Gastroesophageal sphincter (tissue), 3 donors: Measurements from ENCODE around the gene PMP22.

Experiments
- EP300 ChIP-seq: sonication (generic); formaldehyde crosslinking; IDR thresholded peaks from one replicate; pipeline ENCODE4 v1.6.1; 2017; ENCODE audit warnings: antibody characterized with exemption, mild to moderate bottlenecking
- POLR2A ChIP-seq, 2 donors: fragments of 450-650 bp; IDR thresholded peaks; one replicate each; pipeline ENCODE4 v1.6.1; 2017; ENCODE audit warnings: antibody characterized with exemption in 2 of 2, mild to moderate bottlenecking in 2 of 2, moderate library complexity in 1 of 2
- POLR2AphosphoS5 ChIP-seq: sonication (generic); formaldehyde crosslinking; IDR thresholded peaks from one replicate; pipeline ENCODE4 v1.6.1; 2017; ENCODE audit warnings: antibody characterized with exemption
- TF ChIP-seq, protein P1 (sequence below), 4 experiments: fragments of 200-600 bp in 2 of 4; fragments of 450-650 bp in 2 of 4; sonication (generic) in 1 of 4; IDR thresholded peaks; one replicate each; pipeline ENCODE4 v1.5.1; 2017 to 2019; ENCODE audit warnings: antibody characterized with exemption in 4 of 4, mild to moderate bottlenecking in 2 of 4, moderate library complexity in 2 of 4

DNA sequence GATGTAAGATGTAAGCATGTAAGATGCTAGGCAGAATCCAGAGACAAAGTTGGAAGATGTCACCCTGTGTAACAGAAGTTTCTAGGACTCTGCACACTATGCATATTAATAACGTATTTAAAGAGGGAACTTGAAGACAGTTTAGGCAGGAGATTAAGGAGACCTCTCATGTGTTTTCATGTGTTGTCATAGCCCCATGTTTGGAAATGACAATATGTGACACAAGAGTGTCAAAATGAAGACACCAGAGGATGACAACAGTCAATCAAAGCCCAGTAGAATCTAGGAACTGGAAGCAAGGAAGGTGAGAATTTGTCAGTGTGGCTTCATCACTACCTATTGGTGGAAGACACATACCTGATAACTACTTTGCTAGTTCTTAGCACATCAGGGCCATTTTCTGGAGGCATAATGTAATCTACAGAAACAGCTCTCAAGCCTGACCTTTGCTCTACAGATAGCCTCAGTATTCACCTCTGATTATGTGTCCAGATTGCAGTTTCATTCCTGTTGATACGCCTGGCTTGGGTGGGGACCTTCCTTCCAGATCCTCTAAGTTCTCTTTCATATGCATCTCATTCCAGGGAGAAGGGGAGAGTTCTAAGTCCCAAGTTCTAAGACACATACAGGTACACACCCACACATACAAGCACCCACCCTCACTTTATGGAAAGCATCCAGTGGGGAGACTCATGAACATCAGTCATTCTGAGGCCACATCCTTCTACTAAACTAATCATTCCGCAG, 26.3 kb downstream of the PMP22 start:
- TF ChIP-seq, protein P1, sequence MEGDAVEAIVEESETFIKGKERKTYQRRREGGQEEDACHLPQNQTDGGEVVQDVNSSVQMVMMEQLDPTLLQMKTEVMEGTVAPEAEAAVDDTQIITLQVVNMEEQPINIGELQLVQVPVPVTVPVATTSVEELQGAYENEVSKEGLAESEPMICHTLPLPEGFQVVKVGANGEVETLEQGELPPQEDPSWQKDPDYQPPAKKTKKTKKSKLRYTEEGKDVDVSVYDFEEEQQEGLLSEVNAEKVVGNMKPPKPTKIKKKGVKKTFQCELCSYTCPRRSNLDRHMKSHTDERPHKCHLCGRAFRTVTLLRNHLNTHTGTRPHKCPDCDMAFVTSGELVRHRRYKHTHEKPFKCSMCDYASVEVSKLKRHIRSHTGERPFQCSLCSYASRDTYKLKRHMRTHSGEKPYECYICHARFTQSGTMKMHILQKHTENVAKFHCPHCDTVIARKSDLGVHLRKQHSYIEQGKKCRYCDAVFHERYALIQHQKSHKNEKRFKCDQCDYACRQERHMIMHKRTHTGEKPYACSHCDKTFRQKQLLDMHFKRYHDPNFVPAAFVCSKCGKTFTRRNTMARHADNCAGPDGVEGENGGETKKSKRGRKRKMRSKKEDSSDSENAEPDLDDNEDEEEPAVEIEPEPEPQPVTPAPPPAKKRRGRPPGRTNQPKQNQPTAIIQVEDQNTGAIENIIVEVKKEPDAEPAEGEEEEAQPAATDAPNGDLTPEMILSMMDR (IDR thresholded peaks at IDR 0.05): no peak
- TF ChIP-seq POLR2A (IDR thresholded peaks at IDR 0.05): no peak
- no peak for TF ChIP-seq POLR2AphosphoS5
- TF ChIP-seq EP300: no peak
